GM21390 (cell line): ENCODE results near the gene EDRF1.
"Not testable (repeated sequence)": the region's sequence is repeated elsewhere in the genome, so short reads cannot be mapped to it uniquely, and the experiment has no call there.

Experiments used
- ATAC-seq: cut with Tn5 transposase; IDR thresholded peaks from one replicate; pipeline ENCODE4 v1.9.1; 2021; ENCODE audit not compliant: unreplicated experiment

EDRF1 gene

GRCh38 chr10:125707541-125708468 is 11.7 kb upstream of the EDRF1 start:
- ATAC-seq = peak; percentile 67

- ATAC-seq = no peak
Measured at GRCh38 chr10:125708971-125709503, 10.5 kb upstream of the EDRF1 start.

- ATAC-seq = no peak
Measured at GRCh38 chr10:125709553-125710474, 9.7 kb upstream of the EDRF1 start.

- ATAC-seq = no peak
Measured at GRCh38 chr10:125711110-125711750, 8.3 kb upstream of the EDRF1 start.

- ATAC-seq = not testable (repeated sequence)
Measured at GRCh38 chr10:125714728-125715127, 4.8 kb upstream of the EDRF1 start.

- no peak for ATAC-seq
Measured at GRCh38 chr10:125720002-125720382, 483 bp downstream of the EDRF1 start.

- ATAC-seq = peak; percentile 39
Measured at GRCh38 chr10:125721035-125721434, 1.5 kb downstream of the EDRF1 start.

GRCh38 chr10:125722811-125723210 is 3.3 kb downstream of the EDRF1 start:
- ATAC-seq = no peak

GRCh38 chr10:125726914-125727313 is 7.4 kb downstream of the EDRF1 start:
- no peak for ATAC-seq

GRCh38 chr10:125727436-125727835 is 7.9 kb downstream of the EDRF1 start:
- ATAC-seq = no peak

GRCh38 chr10:125734148-125734547 is 14.6 kb downstream of the EDRF1 start:
- ATAC-seq = no peak

- ATAC-seq = no peak
Measured at GRCh38 chr10:125734823-125735222, 15.3 kb downstream of the EDRF1 start.

GRCh38 chr10:125738206-125738605 is 18.7 kb downstream of the EDRF1 start:
- no peak for ATAC-seq

GRCh38 chr10:125739994-125740679 is 20.6 kb downstream of the EDRF1 start:
- no peak for ATAC-seq

GRCh38 chr10:125742465-125742864 is 23.0 kb downstream of the EDRF1 start:
- ATAC-seq = no peak

GRCh38 chr10:125744909-125745308 is 25.4 kb downstream of the EDRF1 start:
- no peak for ATAC-seq

- no peak for ATAC-seq
Measured at GRCh38 chr10:125747417-125747816, 27.9 kb downstream of the EDRF1 start.

- no peak for ATAC-seq
Measured at GRCh38 chr10:125756196-125756595, 36.7 kb downstream of the EDRF1 start.

- no peak for ATAC-seq
Measured at GRCh38 chr10:125756853-125757487, 37.5 kb downstream of the EDRF1 start.

GRCh38 chr10:125757742-125758141 is 38.2 kb downstream of the EDRF1 start:
- no peak for ATAC-seq
